Measurements from ENCODE around the gene GLB1L. TPM values are rescaled to one million over a fixed set of nuclear protein-coding genes. Genes with fewer than 3 reads are reported as not detected.

GLB1L gene
- polyA plus RNA-seq, 1 of the 3 experiments (the other 2 are of a cell fraction), result 11.7 TPM

- H3F3A ChIP-seq (replicated peaks; ENCODE audit: insufficient read depth), result peaks cover 8% of the 10 kb centered on the region
- peaks cover 14 to 17% of the 10 kb centered on the region in 2 experiments for H3K4me1 ChIP-seq (ENCODE audit: control insufficient read depth in 1 of 2, insufficient read depth in 2 of 2, low read depth in 1 of 2, low read length in 1 of 2)
- POLR2A ChIA-PET, result interaction anchor here (1.9 kb wide), 1 partner anchor 12 kb away, joined by 7 read pairs; no protein-coding TSS in a partner anchor
- H3K4me3 ChIP-seq (ENCODE audit: low read depth in 2 of 2, low read length in 1 of 2), result no peak overlapping the region
- no peak for TF ChIP-seq NRF1 (IDR thresholded peaks at IDR 0.05; ENCODE audit: low read depth, low read length)
- peaks cover 14 to 37% of the 10 kb centered on the region in 2 experiments for H3K36me3 ChIP-seq (replicated peaks in 1 of 2; ENCODE audit: control insufficient read depth in 1 of 2, insufficient read depth in 2 of 2, low read length in 1 of 2)
- H3K9ac ChIP-seq, result no peak overlapping the region
- CTCF ChIA-PET, result interaction anchor here (1.6 to 15.4 kb wide), 4 partner anchors 9 to 124 kb away, joined by 3 to 312 read pairs (median 38); no protein-coding TSS in a partner anchor
- no peaks in the 10 kb centered on the region for H3K27me3 ChIP-seq (ENCODE audit: insufficient read depth)
- no peaks in the 10 kb centered on the region for H3K9me2 ChIP-seq
- H3K79me2 ChIP-seq (ENCODE audit: insufficient read depth), result peaks cover 9% of the 10 kb centered on the region; the same call in 1 of the 2 replicates
- WGBS (ENCODE audit: low lambda C conversion rate), result 96% methylated on average over 17 of the region's 17 CpGs
- DNase-seq, result no peak
- H3K9me3 ChIP-seq, result no peaks in the 10 kb centered on the region
- H3K4me2 ChIP-seq, result no peak overlapping the region
- no peak overlapping the region for H3K27ac ChIP-seq (ENCODE audit: low read depth in 2 of 2, low read length in 1 of 2)
- no peak overlapping the region for H2AFZ ChIP-seq (ENCODE audit: low read depth)
- H4K20me1 ChIP-seq (ENCODE audit: insufficient read depth), result no peaks in the 10 kb centered on the region
Measured at GRCh38 chr2:219282943-219283581, 37.8 kb upstream of the GLB1L start.

GRCh38 chr2:219282375-219282774 is 37.1 kb upstream of the GLB1L start:
- Histone ChIP-seq H4K20me1 (ENCODE audit: insufficient read depth) (no peaks in the 10 kb centered on the region), H3K36me3 (replicated peaks in 1 of 2; ENCODE audit: control insufficient read depth in 1 of 2, insufficient read depth in 2 of 2, low read length in 1 of 2) (peaks cover 14 to 37% of the 10 kb centered on the region in 2 experiments), H3K79me2 (ENCODE audit: insufficient read depth) (peaks cover 9% of the 10 kb centered on the region; the same call in 1 of the 2 replicates), H3K4me3 (ENCODE audit: low read depth in 2 of 2, low read length in 1 of 2) (no peak overlapping the region), H2AFZ (ENCODE audit: low read depth) (no peak overlapping the region), H3K4me1 (ENCODE audit: control insufficient read depth in 1 of 2, insufficient read depth in 2 of 2, low read depth in 1 of 2, low read length in 1 of 2) (peaks cover 17 to 24% of the 10 kb centered on the region in 2 experiments), H3K27ac (ENCODE audit: low read depth in 2 of 2, low read length in 1 of 2) (no peak overlapping the region), H3K27me3 (ENCODE audit: insufficient read depth) (no peaks in the 10 kb centered on the region), H3K9ac (no peak overlapping the region), H3K4me2 (no peak overlapping the region), H3F3A (replicated peaks; ENCODE audit: insufficient read depth) (peaks cover 12% of the 10 kb centered on the region), H3K9me2 (no peaks in the 10 kb centered on the region), H3K9me3 (no peaks in the 10 kb centered on the region)
- DNase-seq, result no peak
- POLR2A ChIA-PET, result interaction anchor here (1.9 kb wide), 1 partner anchor 13 kb away, joined by 7 read pairs; no protein-coding TSS in a partner anchor
- CTCF ChIA-PET, result interaction anchor here (1.6 to 15.4 kb wide), 4 partner anchors 10 to 123 kb away, joined by 3 to 312 read pairs (median 38); no protein-coding TSS in a partner anchor
- 92% methylated on average over 5 of the region's 5 CpGs for WGBS (ENCODE audit: low lambda C conversion rate)
- TF ChIP-seq TAF1 (IDR thresholded peaks at IDR 0.05; ENCODE audit: borderline replicate concordance, low read depth, low read length), result no peak

- TF ChIP-seq RFX5 (IDR thresholded peaks at IDR 0.05; ENCODE audit: low read length), result no peak
- no peak for TF ChIP-seq USF2 (IDR thresholded peaks at IDR 0.05; ENCODE audit: borderline replicate concordance, low read depth, low read length)
- TF ChIP-seq PBX3 (IDR thresholded peaks at IDR 0.05), result no peak
- no peak for TF ChIP-seq FOSL2 (IDR thresholded peaks at IDR 0.05; ENCODE audit: borderline replicate concordance, low read depth)
- no peak for TF ChIP-seq TAF1 (IDR thresholded peaks at IDR 0.05; ENCODE audit: borderline replicate concordance, low read depth, low read length)
- no peak for TF ChIP-seq NFIC (IDR thresholded peaks at IDR 0.05; ENCODE audit: borderline replicate concordance)
- no peak for TF ChIP-seq SMC3 (IDR thresholded peaks at IDR 0.05; ENCODE audit: low read depth, low read length)
- TF ChIP-seq MAX (IDR thresholded peaks at IDR 0.05; ENCODE audit: low read depth), result no peak
- no peak for TF ChIP-seq EP300 (IDR thresholded peaks at IDR 0.05; ENCODE audit: borderline replicate concordance in 1 of 2, low read depth in 1 of 2, low read length in 1 of 2)
- no peak for TF ChIP-seq ELF1 (IDR thresholded peaks at IDR 0.05)
- TF ChIP-seq RAD21 (IDR thresholded peaks at IDR 0.05; ENCODE audit: low read length), result no peak
- no peak for TF ChIP-seq RXRA (IDR thresholded peaks at IDR 0.05; ENCODE audit: borderline replicate concordance, low read depth)
- H3K27ac ChIP-seq (ENCODE audit: low read depth in 2 of 2, low read length in 1 of 2), result no peak overlapping the region
- H3K27me3 ChIP-seq (ENCODE audit: insufficient read depth), result no peaks in the 10 kb centered on the region
- peaks cover 14 to 37% of the 10 kb centered on the region in 2 experiments for H3K36me3 ChIP-seq (replicated peaks in 1 of 2; ENCODE audit: control insufficient read depth in 1 of 2, insufficient read depth in 2 of 2, low read length in 1 of 2)
- H3K9me3 ChIP-seq, result no peaks in the 10 kb centered on the region
- H3K9ac ChIP-seq, result no peak overlapping the region
- H3K79me2 ChIP-seq (ENCODE audit: insufficient read depth), result peaks cover 9% of the 10 kb centered on the region; the same call in 1 of the 2 replicates
- peaks cover 12% of the 10 kb centered on the region for H3F3A ChIP-seq (replicated peaks; ENCODE audit: insufficient read depth)
- ChIA-PET POLR2A (no interaction called here), CTCF (interaction anchor here (1.1 to 15.4 kb wide), 7 partner anchors 11 to 122 kb away, joined by 3 to 312 read pairs (median 4); partner anchors contain the start of genes GLB1L and STK16)
- H2AFZ ChIP-seq (ENCODE audit: low read depth), result no peak overlapping the region
- H3K4me3 ChIP-seq (ENCODE audit: low read depth in 2 of 2, low read length in 1 of 2), result no peak overlapping the region
- peaks cover 17 to 24% of the 10 kb centered on the region in 2 experiments for H3K4me1 ChIP-seq (ENCODE audit: control insufficient read depth in 1 of 2, insufficient read depth in 2 of 2, low read depth in 1 of 2, low read length in 1 of 2)
- no peak overlapping the region for H3K4me2 ChIP-seq
- 92% methylated on average over 5 of the region's 8 CpGs for WGBS (ENCODE audit: low lambda C conversion rate)
- no peaks in the 10 kb centered on the region for H3K9me2 ChIP-seq
- H4K20me1 ChIP-seq (ENCODE audit: insufficient read depth), result no peaks in the 10 kb centered on the region
- no peak for DNase-seq
Measured at GRCh38 chr2:219281588-219281987, 36.3 kb upstream of the GLB1L start.
